DMS79 (cell line): Measurements from ENCODE around the gene NPAS3.

Experiments
- DNase-seq: peaks from one replicate; lab custom pipeline; 2025; lab: John Stamatoyannopoulos, UW

The NPAS3 gene

GRCh38 chr14:33836900-33837577 is 898.4 kb downstream of the NPAS3 start:
- DNase-seq = no peak

- no peak for DNase-seq
Observed at GRCh38 chr14:33837943-33838683, 899.4 kb downstream of the NPAS3 start.

DNA sequence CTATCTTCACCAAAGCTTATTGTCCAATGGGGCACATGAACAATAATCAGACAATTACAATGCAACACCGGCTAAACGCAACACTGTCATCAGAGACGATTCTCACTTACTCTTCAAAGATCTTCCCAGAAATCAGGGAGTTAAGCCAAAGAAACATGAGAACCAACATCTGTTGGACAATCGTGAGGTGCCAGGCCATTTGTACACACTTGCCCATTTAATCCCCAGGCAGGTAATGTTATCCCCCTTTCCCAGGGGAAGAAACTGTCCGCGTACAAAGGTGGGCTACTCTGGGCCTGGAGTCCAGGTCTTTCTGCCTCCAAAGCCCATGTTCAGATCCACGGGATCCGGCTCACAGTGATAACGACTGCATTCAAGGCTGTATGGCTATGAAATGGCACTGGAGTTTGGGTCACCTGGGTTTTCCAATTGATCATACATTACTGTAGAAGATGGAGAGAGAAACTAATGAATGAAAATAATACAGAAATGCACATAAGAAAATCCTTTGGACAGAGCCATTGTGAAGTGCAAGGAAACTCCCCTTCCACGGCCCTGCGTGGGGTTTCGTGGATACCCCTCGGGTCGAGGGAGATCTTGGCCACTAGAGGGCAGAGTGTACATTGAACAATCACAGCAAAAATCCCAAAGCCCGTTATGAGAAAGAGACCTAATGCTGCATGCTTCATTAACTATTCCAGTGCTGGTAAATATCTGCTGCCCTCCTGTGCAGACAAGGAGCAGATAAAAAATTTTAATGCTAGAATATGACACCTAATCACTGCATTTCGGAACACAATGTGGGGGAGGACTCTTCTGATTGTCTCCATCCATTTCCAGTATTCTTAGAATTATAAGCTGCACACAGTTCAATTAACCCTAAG is 900.8 kb downstream of the NPAS3 start:
- peak; percentile 62 for DNase-seq

DNA sequence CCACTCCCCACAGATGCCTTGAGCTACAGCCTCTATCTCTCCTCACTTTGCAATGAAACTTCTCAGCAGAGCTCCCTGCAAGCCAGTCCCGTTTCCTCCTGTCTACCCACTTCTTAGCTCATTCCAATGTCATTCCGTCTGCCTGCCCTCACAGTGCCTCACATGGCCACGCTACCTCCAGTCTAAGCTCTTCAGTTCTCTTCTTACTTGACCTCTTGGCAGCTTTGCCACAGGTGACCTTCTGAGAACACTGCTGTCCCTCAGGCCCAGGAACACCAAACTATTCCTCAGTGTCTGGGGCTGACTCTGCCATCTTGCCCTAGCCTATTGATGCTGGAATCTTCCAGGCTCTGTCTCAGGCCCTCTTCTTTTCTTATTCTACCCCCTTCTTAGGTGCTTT is 902.1 kb downstream of the NPAS3 start:
- DNase-seq = no peak

- no peak for DNase-seq
Observed at GRCh38 chr14:33842299-33842698, 903.6 kb downstream of the NPAS3 start.

DNA sequence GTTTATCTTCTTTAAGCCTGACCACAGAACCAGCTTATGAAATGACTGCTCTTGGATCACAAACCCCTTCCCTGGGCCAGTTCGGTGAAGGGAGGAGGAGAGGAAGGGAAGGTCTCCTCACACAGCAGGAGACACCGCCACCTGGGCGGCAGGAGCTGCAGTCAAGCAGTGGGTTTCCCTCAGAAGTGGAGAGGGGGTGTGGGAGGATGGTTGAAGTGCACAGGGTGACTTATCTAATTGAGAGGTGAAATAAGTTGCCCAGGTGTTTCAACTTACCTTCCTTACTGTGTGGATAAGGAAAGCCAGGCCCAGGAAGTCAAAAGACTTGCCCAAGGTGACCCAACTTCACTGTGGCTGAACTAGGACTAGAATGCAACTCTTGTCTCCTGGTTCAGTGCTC is 905.4 kb downstream of the NPAS3 start:
- no peak for DNase-seq

DNA sequence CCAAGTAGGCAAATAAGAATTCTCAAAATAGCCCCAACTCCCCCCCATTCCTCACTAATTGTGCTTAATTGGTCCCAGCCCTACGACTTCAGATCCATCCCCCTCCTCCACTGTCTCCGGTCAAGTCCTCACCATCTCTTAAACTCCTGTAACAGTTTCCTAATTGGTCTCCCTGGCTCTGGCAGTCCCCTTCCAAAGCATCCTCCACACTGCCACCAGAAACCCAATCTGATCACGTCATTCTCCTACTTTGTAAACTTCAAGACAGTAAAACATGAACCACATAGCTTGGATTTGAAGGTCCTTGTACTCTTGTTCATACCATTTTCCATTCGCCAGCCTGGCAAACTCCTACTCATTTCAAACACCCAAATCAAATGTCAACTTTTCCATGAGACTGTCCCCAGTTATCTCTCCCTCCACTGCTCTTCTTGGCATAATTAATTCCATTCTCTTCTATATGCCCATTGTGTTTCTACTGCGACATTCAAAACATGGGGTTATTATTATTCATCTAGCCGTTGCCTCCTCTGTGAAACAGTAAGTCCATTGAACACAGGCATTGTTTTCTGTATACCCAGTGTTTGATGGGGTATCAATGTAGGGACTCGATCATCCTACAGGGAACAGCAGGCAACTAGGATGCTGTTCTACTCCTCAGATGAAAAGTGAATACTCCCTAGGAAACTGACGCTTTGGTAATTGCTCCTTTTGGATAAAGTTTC is 907.6 kb downstream of the NPAS3 start:
- DNase-seq = no peak

DNA sequence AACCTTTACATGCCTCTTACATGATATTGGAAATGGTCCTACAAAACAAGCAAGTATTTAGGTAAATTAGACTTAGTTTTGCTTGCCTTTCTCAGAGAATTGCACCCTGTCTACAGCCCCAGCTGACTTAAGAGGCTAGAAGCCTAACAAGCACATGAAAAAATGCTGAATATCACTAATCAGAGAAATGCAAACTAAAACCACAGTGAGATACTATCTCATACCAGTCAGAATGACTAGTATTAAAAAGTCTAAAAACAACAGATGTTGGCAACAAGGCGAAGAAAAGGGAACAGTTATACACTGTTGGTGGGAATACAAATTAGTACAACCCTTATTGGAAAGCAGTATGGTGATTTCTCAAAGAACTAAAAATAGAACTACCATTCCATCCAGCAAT is 908.4 kb downstream of the NPAS3 start:
- no peak for DNase-seq

- DNase-seq = no peak
Observed at GRCh38 chr14:33848009-33848408, 909.3 kb downstream of the NPAS3 start.

GRCh38 chr14:33848706-33849454 is 910.2 kb downstream of the NPAS3 start:
- DNase-seq = no peak

GRCh38 chr14:33849455-33849801 is 910.7 kb downstream of the NPAS3 start:
- DNase-seq = no peak

GRCh38 chr14:33850826-33851225 is 912.1 kb downstream of the NPAS3 start:
- DNase-seq = no peak

- no peak for DNase-seq
Observed at GRCh38 chr14:33851366-33851765, 912.7 kb downstream of the NPAS3 start.

DNA sequence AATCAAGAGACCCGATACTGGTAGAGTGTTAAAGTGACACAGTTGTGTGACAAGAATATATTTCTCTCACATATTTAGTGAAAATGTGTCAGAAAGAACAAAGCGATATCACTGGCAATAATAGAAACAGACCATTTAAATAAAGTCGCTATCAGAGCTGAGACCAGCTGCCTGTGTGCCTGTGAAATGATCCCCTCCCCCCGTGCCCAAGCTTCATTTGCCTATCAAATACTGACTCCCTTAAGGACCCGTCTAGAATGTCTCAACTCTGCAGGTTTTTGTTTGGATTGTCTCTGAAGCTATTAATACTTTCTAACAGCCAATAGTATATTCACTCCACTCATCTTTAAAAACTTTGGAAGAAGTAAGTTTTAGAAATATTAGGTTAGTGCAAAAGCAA is 913.3 kb downstream of the NPAS3 start:
- no peak for DNase-seq
